Colonic mucosa (tissue), 4 donors: ENCODE measurements around the gene SRXN1. TPM values are rescaled to one million over a fixed set of nuclear protein-coding genes. Genes with fewer than 3 reads are reported as not detected.

ENCODE experiments used
- DNase-seq: peaks from one replicate; pipeline ENCODE4 v3.0.0-alpha.2; 2020
- H3K27ac ChIP-seq: fragments of 200-600 bp; one replicate; pipeline ENCODE4 v1.8.0; 2021
- H3K27me3 ChIP-seq: fragments of 200-600 bp; one replicate; pipeline ENCODE4 v1.8.0; 2021
- H3K36me3 ChIP-seq: fragments of 200-600 bp; one replicate; pipeline ENCODE4 v1.8.0; 2021
- H3K4me1 ChIP-seq: fragments of 200-600 bp; one replicate; pipeline ENCODE4 v1.8.0; 2021; ENCODE audit warnings: mild to moderate bottlenecking
- H3K4me3 ChIP-seq: fragments of 200-600 bp; one replicate; pipeline ENCODE4 v1.8.0; 2021
- H3K9ac ChIP-seq, 2 donors: one replicate each; pipeline ENCODE4 v1.7.0; 2013; ENCODE audit warnings: control low read depth in 2 of 2, low read depth in 2 of 2, low read length in 2 of 2
- H3K9me3 ChIP-seq: fragments of 200-600 bp; one replicate; pipeline ENCODE4 v1.8.0; 2021
- intact Hi-C: fragments of 100-400 bp; cut with DNase I; formaldehyde crosslinking; loops from one replicate; pipeline ENCODE4 v1.14.1; 2022
- total RNA-seq, 2 donors: library from RNA; stranded (reverse); fragmentation: NEBNext Ultra II Directional in 1 of 2; extraction: Animal tissue kit (Norgen Biotek cat#: 25700) in 1 of 2; gene quantifications; one replicate each; pipeline ENCODE4 v1.2.1, GENCODE V29; 2021
- TF ChIP-seq, protein P1 (sequence below): fragments of 200-600 bp; IDR thresholded peaks from one replicate; pipeline ENCODE4 v1.8.0; 2022; ENCODE audit warnings: antibody characterized with exemption, mild to moderate bottlenecking
- donor health status: healthy.
- donor health status: DM: no; HTN: no; CAD: no.
- donor health status: DM: no; HTN: no; CAD: no.

The SRXN1 gene
- total RNA-seq, 2 donors from 2014 or later = 20.8 to 25.3 TPM

DNA sequence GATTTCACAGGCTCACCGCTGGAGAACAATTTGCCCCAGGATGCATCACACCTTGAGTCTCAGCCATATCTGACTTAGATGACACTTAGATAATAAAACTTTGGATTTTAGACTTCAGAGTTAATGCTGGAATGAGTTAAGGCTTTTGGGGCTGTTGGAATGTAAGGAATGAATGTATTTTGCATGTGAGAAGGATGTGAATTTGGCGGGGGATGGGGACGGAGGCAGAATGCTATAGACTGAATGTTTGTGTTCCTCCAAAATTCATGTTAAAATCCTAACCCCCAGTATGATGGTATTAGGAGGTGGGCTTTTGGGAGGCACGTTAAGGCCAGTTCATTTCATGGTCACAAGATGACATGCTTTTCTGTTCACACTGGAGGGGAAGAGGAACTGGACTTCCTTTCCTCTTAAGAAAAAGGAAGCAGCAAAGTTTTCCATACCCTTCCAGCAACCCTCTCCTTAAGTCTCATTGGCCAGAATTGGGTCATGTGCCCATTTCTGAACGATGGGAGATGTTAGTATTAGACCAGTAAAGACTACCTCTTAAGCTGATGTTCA lies 5.8 kb upstream of the SRXN1 start:
- peaks cover 33% of the 10 kb centered on the region for H3K27me3 ChIP-seq
- TF ChIP-seq, protein P1, sequence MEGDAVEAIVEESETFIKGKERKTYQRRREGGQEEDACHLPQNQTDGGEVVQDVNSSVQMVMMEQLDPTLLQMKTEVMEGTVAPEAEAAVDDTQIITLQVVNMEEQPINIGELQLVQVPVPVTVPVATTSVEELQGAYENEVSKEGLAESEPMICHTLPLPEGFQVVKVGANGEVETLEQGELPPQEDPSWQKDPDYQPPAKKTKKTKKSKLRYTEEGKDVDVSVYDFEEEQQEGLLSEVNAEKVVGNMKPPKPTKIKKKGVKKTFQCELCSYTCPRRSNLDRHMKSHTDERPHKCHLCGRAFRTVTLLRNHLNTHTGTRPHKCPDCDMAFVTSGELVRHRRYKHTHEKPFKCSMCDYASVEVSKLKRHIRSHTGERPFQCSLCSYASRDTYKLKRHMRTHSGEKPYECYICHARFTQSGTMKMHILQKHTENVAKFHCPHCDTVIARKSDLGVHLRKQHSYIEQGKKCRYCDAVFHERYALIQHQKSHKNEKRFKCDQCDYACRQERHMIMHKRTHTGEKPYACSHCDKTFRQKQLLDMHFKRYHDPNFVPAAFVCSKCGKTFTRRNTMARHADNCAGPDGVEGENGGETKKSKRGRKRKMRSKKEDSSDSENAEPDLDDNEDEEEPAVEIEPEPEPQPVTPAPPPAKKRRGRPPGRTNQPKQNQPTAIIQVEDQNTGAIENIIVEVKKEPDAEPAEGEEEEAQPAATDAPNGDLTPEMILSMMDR = no peak
- DNase-seq = no peak

DNA sequence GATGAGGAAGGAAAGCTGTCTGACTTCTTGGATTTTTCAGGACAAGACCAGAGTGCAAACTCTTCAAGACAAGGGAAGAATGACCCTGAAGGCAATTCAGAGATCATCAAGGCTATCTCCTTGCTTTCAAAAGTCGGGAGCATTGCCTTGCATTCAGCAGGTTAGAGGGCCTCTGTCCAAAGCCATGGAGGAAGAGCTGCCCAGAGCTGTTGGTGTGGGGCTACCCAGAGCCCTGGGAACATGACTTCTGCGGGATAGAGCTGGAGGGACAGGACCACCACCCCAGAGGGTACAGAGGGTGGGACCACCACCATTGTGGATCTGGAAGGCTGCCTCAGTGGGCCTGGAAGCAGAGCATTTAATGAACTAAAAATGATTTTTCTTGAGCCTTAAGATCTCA lies 5.2 kb upstream of the SRXN1 start:
- no peak overlapping the region for H3K27ac ChIP-seq
- no peaks in the 10 kb centered on the region for H3K36me3 ChIP-seq
- no peaks in the 10 kb centered on the region for H3K4me1 ChIP-seq
- peaks cover 26% of the 10 kb centered on the region for H3K27me3 ChIP-seq
- TF ChIP-seq, protein P1 = no peak
- intact Hi-C loops = no loop called here
- no peak overlapping the region for H3K9ac ChIP-seq
- H3K9me3 ChIP-seq = no peaks in the 10 kb centered on the region
- no peak overlapping the region for H3K4me3 ChIP-seq
- DNase-seq = no peak

More for the DNA sequence above, 5.8 kb upstream of the SRXN1 start:
- H3K4me3 ChIP-seq = no peak overlapping the region
- H3K4me1 ChIP-seq = no peaks in the 10 kb centered on the region
- intact Hi-C loops = no loop called here
- H3K9me3 ChIP-seq = no peaks in the 10 kb centered on the region
- H3K27ac ChIP-seq = no peak overlapping the region
- H3K9ac ChIP-seq = no peak overlapping the region
- H3K36me3 ChIP-seq = no peaks in the 10 kb centered on the region

DNA sequence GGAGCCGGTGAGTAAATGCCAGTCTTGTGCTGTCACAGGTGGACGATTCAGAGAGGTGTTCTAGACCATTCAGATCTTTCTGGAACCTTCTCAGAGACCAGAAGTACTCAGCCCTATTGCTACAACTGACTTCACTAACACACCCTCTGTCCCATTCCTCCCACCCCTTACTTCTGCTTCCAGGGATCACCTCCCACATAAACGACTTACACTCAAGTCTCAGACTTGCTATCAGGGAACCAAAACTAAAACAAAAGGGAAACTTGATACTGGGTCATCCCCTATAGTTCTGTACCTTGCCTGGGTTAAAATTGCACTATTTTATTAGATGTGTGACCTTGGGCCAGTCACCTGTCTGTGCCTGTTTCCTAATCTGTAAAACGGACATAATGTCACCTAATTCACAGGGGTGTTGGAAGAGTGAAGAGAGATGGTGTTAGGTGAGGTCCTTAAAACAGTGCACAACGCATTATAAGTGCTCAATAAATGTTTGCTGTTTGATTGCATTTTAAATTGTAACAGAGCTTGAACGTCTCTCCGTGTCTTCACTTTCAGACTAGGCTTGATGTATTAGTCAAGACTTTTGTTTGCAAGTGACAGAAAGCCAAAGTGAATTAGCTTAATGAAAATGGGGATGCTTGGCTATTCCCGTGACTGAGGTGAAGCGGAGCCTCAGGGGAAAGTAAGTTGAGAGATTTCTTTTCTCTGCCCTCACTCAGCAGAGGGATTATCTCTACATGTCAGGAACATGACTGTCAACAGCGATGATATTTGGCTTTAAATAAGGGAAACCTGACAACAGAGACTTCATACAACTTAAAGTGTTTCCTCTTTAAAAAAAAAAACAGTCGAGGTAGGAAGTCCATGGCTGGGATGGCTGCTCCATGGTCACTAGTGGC lies 3.0 kb upstream of the SRXN1 start:
- Histone ChIP-seq H3K36me3 (no peaks in the 10 kb centered on the region), H3K27me3 (peaks cover 9% of the 10 kb centered on the region), H3K9me3 (no peaks in the 10 kb centered on the region), H3K4me3 (no peak overlapping the region), H3K9ac (no peak overlapping the region), H3K27ac (no peak overlapping the region), H3K4me1 (no peaks in the 10 kb centered on the region)
- DNase-seq = no peak
- TF ChIP-seq, protein P1 = no peak
- intact Hi-C loops = no loop called here

DNA sequence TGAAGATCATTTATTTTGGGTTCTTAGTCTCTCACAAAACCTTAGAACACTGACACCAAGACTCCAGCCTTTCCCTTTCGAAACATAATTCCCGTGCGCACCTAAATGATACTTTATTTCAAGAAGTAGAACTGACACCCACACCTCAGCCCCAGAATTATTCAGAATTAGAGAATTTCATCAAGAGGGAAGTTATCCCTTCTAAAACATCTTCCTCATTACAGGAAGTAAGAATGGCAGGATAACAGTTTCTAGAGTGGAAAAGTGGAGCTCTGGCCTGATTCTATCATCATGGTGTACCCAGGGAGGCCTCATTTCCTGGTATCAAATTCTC lies 1.4 kb upstream of the SRXN1 start:
- Histone ChIP-seq H3K27me3 (peaks cover 9% of the 10 kb centered on the region), H3K9me3 (no peaks in the 10 kb centered on the region), H3K36me3 (no peaks in the 10 kb centered on the region), H3K27ac (no peak overlapping the region), H3K4me1 (no peaks in the 10 kb centered on the region), H3K4me3 (no peak overlapping the region), H3K9ac (no peak overlapping the region)
- TF ChIP-seq, protein P1 = no peak
- DNase-seq = no peak
- intact Hi-C loops = loop anchor here (5.0 kb wide), 1 partner anchor 107 kb away; no protein-coding TSS in a partner anchor

DNA sequence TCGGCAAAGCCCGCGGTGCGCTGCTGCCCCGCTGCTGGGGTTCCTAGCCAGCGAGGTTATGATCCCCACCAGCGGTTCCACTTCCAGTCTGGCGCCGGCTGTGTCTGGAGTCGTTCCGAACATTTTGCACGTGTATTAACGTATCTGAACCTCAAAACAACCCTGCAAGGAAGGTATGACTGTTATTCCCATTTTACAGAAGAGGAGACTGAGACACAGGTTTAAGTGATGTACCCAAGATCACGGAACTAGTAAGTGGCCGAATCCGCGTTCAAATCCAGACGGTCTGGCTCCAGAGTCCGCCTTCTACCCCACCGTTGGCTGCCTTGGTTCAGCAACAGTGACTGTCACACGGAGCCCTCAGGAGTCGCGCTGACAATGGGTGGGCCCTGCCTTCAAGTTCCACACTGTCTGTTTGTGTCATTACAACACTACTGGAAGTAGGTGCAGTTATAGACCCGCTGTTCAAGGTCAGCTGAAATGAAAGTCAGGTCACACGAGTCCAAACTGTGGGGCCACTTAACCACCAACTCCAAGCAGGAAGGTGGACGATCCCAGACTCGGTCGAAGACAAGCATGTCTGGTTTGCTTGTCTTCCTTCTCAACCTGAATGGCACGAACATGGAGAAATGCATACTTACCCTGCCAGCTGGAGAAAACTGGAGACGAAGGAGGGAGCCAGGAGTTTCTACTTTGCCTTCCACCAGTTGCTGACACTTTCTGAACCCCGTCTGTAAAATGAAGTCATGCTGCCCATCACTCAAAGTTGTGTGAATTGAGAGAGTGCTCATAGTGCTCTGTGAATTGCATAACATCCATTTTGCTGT lies 803 bp upstream of the SRXN1 start:
- Histone ChIP-seq H3K9me3 (no peaks in the 10 kb centered on the region), H3K4me1 (no peaks in the 10 kb centered on the region), H3K36me3 (no peaks in the 10 kb centered on the region), H3K27ac (peak overlapping the region; percentile 57), H3K27me3 (peaks cover 6% of the 10 kb centered on the region), H3K9ac (peak overlapping the region; percentile 73 to 79), H3K4me3 (peak overlapping the region; percentile 65)
- intact Hi-C loops = loop anchor here (5.0 kb wide), 1 partner anchor 107 kb away; no protein-coding TSS in a partner anchor
- peak; percentile 30 for DNase-seq
- TF ChIP-seq, protein P1 = no peak
